K562 (cell line): Measurements from ENCODE around the gene MYH9. TPM values are rescaled to one million over a fixed set of nuclear protein-coding genes. Genes with fewer than 3 reads are reported as not detected.

Experiments
- ATF1 ChIP-seq, 2 experiments: fragments of 450-650 bp in 1 of 2; IDR thresholded peaks; 2 replicates each; pipeline ENCODE4 v1.6.1; 2016; ENCODE audit warnings: missing compliant biosample characterization in 1 of 2, missing genetic modification characterization in 1 of 2
- ELF1 ChIP-seq: fragments of 200-800 bp; sonication (Bioruptor generic); IDR thresholded peaks from 2 replicates; pipeline ENCODE4 v1.6.1; 2016; ENCODE audit warnings: missing genetic modification characterization, missing compliant biosample characterization
- MYC ChIP-seq, 2 experiments: fragments of 250-450 bp in 1 of 2; sonication (Bioruptor Pico) in 1 of 2; IDR thresholded peaks; 2 replicates each; pipeline versions ENCODE4 v1.5.1 to v1.6.1; 2012 to 2021; ENCODE audit warnings: low read depth in 2 of 2, borderline replicate concordance in 1 of 2, improper control_type of control experiment in 1 of 2, low read length in 1 of 2, mild to moderate bottlenecking in 1 of 2, moderate library complexity in 1 of 2
- NFRKB ChIP-seq: fragments of 450-650 bp; IDR thresholded peaks from 2 replicates; pipeline ENCODE4 v1.6.1; 2016; ENCODE audit warnings: low read depth
- POLR2H ChIP-seq: IDR thresholded peaks from 2 replicates; pipeline ENCODE4 v1.6.1; 2016; ENCODE audit warnings: missing genetic modification characterization, low read depth, mild to moderate bottlenecking, control low read depth, missing compliant biosample characterization, moderate library complexity
- RNF2 ChIP-seq: sonication (generic); IDR thresholded peaks from 2 replicates; pipeline ENCODE4 v1.6.1; 2016
- SOX6 ChIP-seq: fragments of 450-650 bp; IDR thresholded peaks from 2 replicates; pipeline ENCODE4 v1.6.1; 2014; ENCODE audit warnings: mild to moderate bottlenecking
- ZNF12 ChIP-seq: sonication (generic); formaldehyde crosslinking; IDR thresholded peaks from 2 replicates; pipeline ENCODE4 v1.4.0; 2020; ENCODE audit warnings: mild to moderate bottlenecking, missing genetic modification reagents
- ZNF134 ChIP-seq: fragments of 250-450 bp; sonication (Bioruptor Pico); conservative IDR thresholded peaks from 2 replicates; pipeline ENCODE4 v1.4.0; 2020
- ZNF175 ChIP-seq: fragments of 200-800 bp; sonication (Bioruptor generic); IDR thresholded peaks from 2 replicates; pipeline ENCODE4 v1.6.1; 2016; ENCODE audit warnings: low read depth, mild to moderate bottlenecking, missing genetic modification characterization, missing compliant biosample characterization
- polyA plus RNA-seq, 8 experiments: library from polyadenylated mRNA; depleted of rRNA in 4 of 8; stranded (reverse) in 5 of 8; unstranded in 3 of 8; fragments of >200 nt; fragmentation: Nextera tagmentation in 2 of 8; fragmentation: Illumina TruSeq in 1 of 8; extraction: Ambion mirVana in 2 of 8; extraction: Trizol in 1 of 8; gene quantifications; 2 replicates each; pipeline versions ENCODE4 v1.2.1 to v1.2.3, GENCODE V29; 2011 to 2014; ENCODE audit warnings: inconsistent platforms in 1 of 8, missing spikeins in 1 of 8
- total RNA-seq, 7 experiments: library from RNA; depleted of rRNA in 6 of 7; stranded (reverse); fragments of >200 nt in 6 of 7; fragmentation: Illumina TruSeq in 2 of 7; extraction: Trizol in 2 of 7; gene quantifications; 2 replicates each; pipeline versions ENCODE4 v1.2.1 to v1.2.3, GENCODE V29; 2011 to 2021; ENCODE audit warnings: low replicate concordance in 1 of 7
- TF ChIP-seq, protein P1 (sequence below): fragments of 450-650 bp; IDR thresholded peaks from 2 replicates; pipeline ENCODE4 v1.6.1; 2016; ENCODE audit warnings: mild to moderate bottlenecking, moderate library complexity
- TF ChIP-seq, protein P2 (sequence below): fragments of 450-650 bp; formaldehyde crosslinking; IDR thresholded peaks from 2 replicates; pipeline ENCODE4 v1.4.0; 2020; ENCODE audit warnings: mild to moderate bottlenecking, moderate library complexity
- TF ChIP-seq, protein P3 (sequence below): fragments of 200-800 bp; sonication (Bioruptor generic); IDR thresholded peaks from 2 replicates; pipeline ENCODE4 v1.6.1; 2017; ENCODE audit warnings: missing genetic modification characterization, missing compliant biosample characterization

MYH9 gene
- total and polyA plus RNA-seq, 9 of the 15 experiments (the other 6 are each of a cell fraction or from before 2014, with no cell fraction given): 0.71 to 111 (median 24.6) TPM

DNA sequence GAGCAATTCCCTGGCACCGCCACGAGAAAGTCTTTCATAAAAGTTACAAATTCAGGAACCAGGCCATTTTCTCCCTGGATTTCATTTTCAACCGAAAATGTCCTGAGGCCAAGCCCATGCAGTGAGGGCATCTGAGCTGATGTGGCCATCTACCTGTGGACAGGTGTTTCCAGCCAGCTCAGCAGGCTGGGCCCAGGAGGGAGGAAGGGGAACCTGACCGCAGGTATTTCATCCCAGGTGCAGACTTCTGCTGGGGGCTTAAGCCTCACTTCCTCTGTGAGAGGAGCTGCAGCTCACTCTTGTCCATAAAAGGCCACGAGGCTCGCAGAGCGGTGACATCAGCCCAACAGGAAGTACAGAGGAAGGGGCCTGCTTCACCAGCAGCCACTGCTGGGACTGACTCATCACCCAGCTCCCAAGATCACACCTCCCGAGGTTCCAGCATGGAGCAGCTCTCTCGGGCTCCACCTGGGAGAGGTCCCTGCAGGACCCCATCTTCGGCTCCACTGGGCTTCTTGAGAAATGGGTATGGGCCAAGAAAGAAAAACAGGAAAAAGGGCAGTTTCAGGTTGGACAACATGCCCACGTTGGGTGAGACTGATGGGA lies 56.4 kb downstream of the MYH9 start (continued):
- TF ChIP-seq, protein P1, sequence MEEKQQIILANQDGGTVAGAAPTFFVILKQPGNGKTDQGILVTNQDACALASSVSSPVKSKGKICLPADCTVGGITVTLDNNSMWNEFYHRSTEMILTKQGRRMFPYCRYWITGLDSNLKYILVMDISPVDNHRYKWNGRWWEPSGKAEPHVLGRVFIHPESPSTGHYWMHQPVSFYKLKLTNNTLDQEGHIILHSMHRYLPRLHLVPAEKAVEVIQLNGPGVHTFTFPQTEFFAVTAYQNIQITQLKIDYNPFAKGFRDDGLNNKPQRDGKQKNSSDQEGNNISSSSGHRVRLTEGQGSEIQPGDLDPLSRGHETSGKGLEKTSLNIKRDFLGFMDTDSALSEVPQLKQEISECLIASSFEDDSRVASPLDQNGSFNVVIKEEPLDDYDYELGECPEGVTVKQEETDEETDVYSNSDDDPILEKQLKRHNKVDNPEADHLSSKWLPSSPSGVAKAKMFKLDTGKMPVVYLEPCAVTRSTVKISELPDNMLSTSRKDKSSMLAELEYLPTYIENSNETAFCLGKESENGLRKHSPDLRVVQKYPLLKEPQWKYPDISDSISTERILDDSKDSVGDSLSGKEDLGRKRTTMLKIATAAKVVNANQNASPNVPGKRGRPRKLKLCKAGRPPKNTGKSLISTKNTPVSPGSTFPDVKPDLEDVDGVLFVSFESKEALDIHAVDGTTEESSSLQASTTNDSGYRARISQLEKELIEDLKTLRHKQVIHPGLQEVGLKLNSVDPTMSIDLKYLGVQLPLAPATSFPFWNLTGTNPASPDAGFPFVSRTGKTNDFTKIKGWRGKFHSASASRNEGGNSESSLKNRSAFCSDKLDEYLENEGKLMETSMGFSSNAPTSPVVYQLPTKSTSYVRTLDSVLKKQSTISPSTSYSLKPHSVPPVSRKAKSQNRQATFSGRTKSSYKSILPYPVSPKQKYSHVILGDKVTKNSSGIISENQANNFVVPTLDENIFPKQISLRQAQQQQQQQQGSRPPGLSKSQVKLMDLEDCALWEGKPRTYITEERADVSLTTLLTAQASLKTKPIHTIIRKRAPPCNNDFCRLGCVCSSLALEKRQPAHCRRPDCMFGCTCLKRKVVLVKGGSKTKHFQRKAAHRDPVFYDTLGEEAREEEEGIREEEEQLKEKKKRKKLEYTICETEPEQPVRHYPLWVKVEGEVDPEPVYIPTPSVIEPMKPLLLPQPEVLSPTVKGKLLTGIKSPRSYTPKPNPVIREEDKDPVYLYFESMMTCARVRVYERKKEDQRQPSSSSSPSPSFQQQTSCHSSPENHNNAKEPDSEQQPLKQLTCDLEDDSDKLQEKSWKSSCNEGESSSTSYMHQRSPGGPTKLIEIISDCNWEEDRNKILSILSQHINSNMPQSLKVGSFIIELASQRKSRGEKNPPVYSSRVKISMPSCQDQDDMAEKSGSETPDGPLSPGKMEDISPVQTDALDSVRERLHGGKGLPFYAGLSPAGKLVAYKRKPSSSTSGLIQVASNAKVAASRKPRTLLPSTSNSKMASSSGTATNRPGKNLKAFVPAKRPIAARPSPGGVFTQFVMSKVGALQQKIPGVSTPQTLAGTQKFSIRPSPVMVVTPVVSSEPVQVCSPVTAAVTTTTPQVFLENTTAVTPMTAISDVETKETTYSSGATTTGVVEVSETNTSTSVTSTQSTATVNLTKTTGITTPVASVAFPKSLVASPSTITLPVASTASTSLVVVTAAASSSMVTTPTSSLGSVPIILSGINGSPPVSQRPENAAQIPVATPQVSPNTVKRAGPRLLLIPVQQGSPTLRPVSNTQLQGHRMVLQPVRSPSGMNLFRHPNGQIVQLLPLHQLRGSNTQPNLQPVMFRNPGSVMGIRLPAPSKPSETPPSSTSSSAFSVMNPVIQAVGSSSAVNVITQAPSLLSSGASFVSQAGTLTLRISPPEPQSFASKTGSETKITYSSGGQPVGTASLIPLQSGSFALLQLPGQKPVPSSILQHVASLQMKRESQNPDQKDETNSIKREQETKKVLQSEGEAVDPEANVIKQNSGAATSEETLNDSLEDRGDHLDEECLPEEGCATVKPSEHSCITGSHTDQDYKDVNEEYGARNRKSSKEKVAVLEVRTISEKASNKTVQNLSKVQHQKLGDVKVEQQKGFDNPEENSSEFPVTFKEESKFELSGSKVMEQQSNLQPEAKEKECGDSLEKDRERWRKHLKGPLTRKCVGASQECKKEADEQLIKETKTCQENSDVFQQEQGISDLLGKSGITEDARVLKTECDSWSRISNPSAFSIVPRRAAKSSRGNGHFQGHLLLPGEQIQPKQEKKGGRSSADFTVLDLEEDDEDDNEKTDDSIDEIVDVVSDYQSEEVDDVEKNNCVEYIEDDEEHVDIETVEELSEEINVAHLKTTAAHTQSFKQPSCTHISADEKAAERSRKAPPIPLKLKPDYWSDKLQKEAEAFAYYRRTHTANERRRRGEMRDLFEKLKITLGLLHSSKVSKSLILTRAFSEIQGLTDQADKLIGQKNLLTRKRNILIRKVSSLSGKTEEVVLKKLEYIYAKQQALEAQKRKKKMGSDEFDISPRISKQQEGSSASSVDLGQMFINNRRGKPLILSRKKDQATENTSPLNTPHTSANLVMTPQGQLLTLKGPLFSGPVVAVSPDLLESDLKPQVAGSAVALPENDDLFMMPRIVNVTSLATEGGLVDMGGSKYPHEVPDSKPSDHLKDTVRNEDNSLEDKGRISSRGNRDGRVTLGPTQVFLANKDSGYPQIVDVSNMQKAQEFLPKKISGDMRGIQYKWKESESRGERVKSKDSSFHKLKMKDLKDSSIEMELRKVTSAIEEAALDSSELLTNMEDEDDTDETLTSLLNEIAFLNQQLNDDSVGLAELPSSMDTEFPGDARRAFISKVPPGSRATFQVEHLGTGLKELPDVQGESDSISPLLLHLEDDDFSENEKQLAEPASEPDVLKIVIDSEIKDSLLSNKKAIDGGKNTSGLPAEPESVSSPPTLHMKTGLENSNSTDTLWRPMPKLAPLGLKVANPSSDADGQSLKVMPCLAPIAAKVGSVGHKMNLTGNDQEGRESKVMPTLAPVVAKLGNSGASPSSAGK: peak; percentile 86
- peak; percentile 21; the same call in 1 of the 2 replicates for TF ChIP-seq ZNF134 (CRISPR knock-in tag)
- TF ChIP-seq, protein P2, sequence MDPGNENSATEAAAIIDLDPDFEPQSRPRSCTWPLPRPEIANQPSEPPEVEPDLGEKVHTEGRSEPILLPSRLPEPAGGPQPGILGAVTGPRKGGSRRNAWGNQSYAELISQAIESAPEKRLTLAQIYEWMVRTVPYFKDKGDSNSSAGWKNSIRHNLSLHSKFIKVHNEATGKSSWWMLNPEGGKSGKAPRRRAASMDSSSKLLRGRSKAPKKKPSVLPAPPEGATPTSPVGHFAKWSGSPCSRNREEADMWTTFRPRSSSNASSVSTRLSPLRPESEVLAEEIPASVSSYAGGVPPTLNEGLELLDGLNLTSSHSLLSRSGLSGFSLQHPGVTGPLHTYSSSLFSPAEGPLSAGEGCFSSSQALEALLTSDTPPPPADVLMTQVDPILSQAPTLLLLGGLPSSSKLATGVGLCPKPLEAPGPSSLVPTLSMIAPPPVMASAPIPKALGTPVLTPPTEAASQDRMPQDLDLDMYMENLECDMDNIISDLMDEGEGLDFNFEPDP (CRISPR knock-in tag): no peak
- TF ChIP-seq RNF2: peak; percentile 49
- TF ChIP-seq POLR2H (tag): peak; percentile 63
- TF ChIP-seq ZNF175 (CRISPR knock-in tag): peak; percentile 96
- TF ChIP-seq, protein P3, sequence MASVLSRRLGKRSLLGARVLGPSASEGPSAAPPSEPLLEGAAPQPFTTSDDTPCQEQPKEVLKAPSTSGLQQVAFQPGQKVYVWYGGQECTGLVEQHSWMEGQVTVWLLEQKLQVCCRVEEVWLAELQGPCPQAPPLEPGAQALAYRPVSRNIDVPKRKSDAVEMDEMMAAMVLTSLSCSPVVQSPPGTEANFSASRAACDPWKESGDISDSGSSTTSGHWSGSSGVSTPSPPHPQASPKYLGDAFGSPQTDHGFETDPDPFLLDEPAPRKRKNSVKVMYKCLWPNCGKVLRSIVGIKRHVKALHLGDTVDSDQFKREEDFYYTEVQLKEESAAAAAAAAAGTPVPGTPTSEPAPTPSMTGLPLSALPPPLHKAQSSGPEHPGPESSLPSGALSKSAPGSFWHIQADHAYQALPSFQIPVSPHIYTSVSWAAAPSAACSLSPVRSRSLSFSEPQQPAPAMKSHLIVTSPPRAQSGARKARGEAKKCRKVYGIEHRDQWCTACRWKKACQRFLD (CRISPR knock-in tag): peak; percentile 77
- peak; percentile 84; the same call in 1 of the 2 replicates for TF ChIP-seq NFRKB
- TF ChIP-seq ELF1: peak; percentile 52; the same call in 1 of the 2 replicates
- TF ChIP-seq ATF1 (CRISPR knock-in tag; IDR thresholded peaks at IDR 0.05): no peak
- TF ChIP-seq ATF1 (tag; IDR thresholded peaks at IDR 0.05): peak; percentile 50; the same call in 1 of the 2 replicates
- TF ChIP-seq MYC (IDR thresholded peaks at IDR 0.05; ENCODE audit: low read depth, low read length): peak; percentile 79
- no peak for TF ChIP-seq MYC (CRISPR knock-in tag; IDR thresholded peaks at IDR 0.05; ENCODE audit: borderline replicate concordance, low read depth)
- no peak for TF ChIP-seq SOX6
- no peak for TF ChIP-seq ZNF12
